WTC11 (cell line): Measurements from ENCODE around the gene SPNS2.

Experiments
- ESRRA ChIP-seq: sonication (generic); formaldehyde crosslinking; IDR thresholded peaks from 2 replicates; pipeline ENCODE4 v1.8.1; 2022; ENCODE audit warnings: mild to moderate bottlenecking, missing genetic modification reagents, borderline replicate concordance
- JUN ChIP-seq: sonication (generic); formaldehyde crosslinking; IDR thresholded peaks from 2 replicates; pipeline ENCODE4 v1.8.0; 2023; ENCODE audit warnings: mild to moderate bottlenecking, missing genetic modification reagents

DNA sequence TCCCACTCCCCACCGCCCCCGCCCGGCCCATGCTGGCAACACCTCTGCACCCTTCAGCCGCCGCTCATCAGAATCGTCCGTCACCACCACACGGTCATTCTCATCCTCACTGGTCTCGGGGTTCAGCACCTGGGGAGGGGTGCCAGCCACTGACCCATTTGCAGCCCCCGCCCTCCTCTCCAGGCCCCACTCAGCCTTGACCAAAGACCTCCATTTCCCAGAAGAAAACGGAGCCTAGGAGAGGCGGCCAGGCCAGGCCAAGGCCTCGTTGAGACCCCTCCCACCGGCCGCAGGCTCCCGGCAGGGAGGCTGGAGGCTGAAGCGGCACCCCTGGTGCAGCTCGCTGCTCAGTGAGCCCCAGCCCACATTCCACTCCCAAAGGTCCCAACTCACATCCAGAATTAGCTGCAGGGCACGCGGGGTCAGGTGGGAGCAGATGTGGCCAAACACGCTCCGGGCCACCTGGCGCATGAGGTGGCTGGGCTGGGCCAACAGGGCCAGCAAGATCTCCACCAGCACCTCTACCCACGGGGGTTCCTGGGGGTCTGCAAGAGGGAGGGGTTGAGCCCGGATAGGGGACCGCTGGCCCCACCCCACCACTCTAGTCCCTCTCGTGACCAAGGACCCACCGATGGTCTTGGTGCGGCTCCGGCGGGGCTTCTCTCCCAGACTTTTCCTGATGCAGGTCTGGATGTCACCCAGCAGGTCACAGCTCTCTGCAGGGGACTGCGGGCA, 46.7 kb downstream of the SPNS2 start:
- no peak for TF ChIP-seq JUN (CRISPR knock-in tag)
- TF ChIP-seq ESRRA: no peak
